Testis (tissue), 3 donors: ENCODE measurements around the gene APOF. TPM values are rescaled to one million over a fixed set of nuclear protein-coding genes. Genes with fewer than 3 reads are reported as not detected.
"Not testable (repeated sequence)": the region's sequence is repeated elsewhere in the genome, so short reads cannot be mapped to it uniquely, and the experiment has no call there.

Experiments
- DNase-seq: peaks from one replicate; pipeline ENCODE4 v3.0.0-alpha.2; 2019
- H3K27ac ChIP-seq, 2 donors: fragments of 200-600 bp; sonication (generic); one replicate each; pipeline ENCODE4 v1.5.1; 2019
- H3K27me3 ChIP-seq: fragments of 200-600 bp; sonication (generic); one replicate; pipeline ENCODE4 v1.5.1; 2019
- H3K36me3 ChIP-seq: fragments of 200-600 bp; sonication (generic); one replicate; pipeline ENCODE4 v1.5.1; 2017; ENCODE audit warnings: low read depth; ENCODE audit errors: missing control alignments
- H3K4me1 ChIP-seq: fragments of 200-600 bp; sonication (generic); one replicate; pipeline ENCODE4 v1.5.1; 2019
- H3K4me3 ChIP-seq, 2 donors: fragments of 200-600 bp; sonication (generic); one replicate each; pipeline ENCODE4 v1.5.1; 2017 to 2019
- H3K9me3 ChIP-seq: fragments of 200-600 bp; sonication (generic); one replicate; pipeline ENCODE4 v1.5.1; 2017
- CTCF ChIP-seq, 3 experiments: fragments of 450-650 bp in 2 of 3; fragments of 200-600 bp in 1 of 3; sonication (generic) in 1 of 3; IDR thresholded peaks; one replicate each; pipeline ENCODE4 v1.5.1; 2016 to 2019; ENCODE audit warnings: antibody characterized with exemption in 3 of 3, mild to moderate bottlenecking in 2 of 3, moderate library complexity in 1 of 3
- POLR2A ChIP-seq: fragments of 450-650 bp; IDR thresholded peaks from one replicate; pipeline ENCODE4 v1.6.1; 2017; ENCODE audit warnings: antibody characterized with exemption, mild to moderate bottlenecking, moderate library complexity
- WGBS, 2 donors: methylation state at CpG; one replicate each; pipeline ENCODE4 v1.1.5; 2018; 5-methylcytosine and 5-hydroxymethylcytosine counted together
- intact Hi-C: fragments of 100-400 bp; cut with DNase I; formaldehyde crosslinking; loops from one replicate; pipeline ENCODE4 v1.15.1; 2023; ENCODE audit warnings: low total_unique reads
- polyA plus RNA-seq: library from polyadenylated mRNA; stranded (reverse); fragments of 350-450 nt; fragmentation: Illumina TruSeq; extraction: RNeasy Lipid Tissue Mini Kit (QIAGEN cat#74804); gene quantifications from one replicate; pipeline ENCODE4 v1.2.3, GENCODE V29; 2014; ENCODE audit warnings: low read depth, low replicate concordance; ENCODE audit not compliant: insufficient read depth
- total RNA-seq, 2 donors: library from RNA; depleted of rRNA; stranded (reverse); fragments of >200 nt; gene quantifications; one replicate each; pipeline ENCODE4 v1.2.3, GENCODE V29; 2016

Gene APOF
- total and polyA plus RNA-seq, 3 donors from 2014 or later = not detected

GRCh38 chr12:56326533-56326932, 36.1 kb downstream of the APOF start:
- Histone ChIP-seq H3K9me3 (no peaks in the 10 kb centered on the region), H3K27ac (no peak overlapping the region), H3K4me1 (no peaks in the 10 kb centered on the region), H3K4me3 (no peak overlapping the region), H3K27me3 (no peaks in the 10 kb centered on the region), H3K36me3 (no peaks in the 10 kb centered on the region)
- no peak for DNase-seq
- 80 to 91% methylated on average over 5 to 6 of the region's 6 CpGs for WGBS, 2 donors
- intact Hi-C loops = no loop called here
- no peak for TF ChIP-seq POLR2A
- no peak for TF ChIP-seq CTCF (IDR thresholded peaks at IDR 0.05)

DNA sequence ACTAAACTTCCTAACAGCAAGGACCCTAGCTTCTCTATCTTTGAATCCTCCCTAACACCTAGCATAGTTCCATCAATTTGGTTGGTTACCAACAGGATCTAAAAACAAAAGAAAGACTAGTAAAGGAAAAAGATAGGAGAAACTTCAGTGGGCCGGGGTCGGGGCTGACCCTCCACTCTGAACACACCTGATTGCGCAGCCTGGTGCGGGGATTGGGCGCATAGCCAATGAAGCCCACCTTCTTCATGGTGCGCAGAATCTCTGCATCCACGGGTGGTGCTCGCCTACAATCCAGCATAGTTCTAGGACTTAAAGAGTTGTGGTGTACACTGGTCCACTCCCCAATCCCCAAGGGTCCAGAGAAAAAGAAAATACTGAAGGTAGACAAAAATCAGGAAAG, 36.5 kb downstream of the APOF start:
- Histone ChIP-seq H3K27ac (no peak overlapping the region), H3K36me3 (no peaks in the 10 kb centered on the region), H3K4me3 (no peak overlapping the region), H3K27me3 (no peaks in the 10 kb centered on the region), H3K4me1 (no peaks in the 10 kb centered on the region), H3K9me3 (no peaks in the 10 kb centered on the region)
- WGBS, 2 donors = 95 to 99% methylated on average over 8 of the region's 8 CpGs
- intact Hi-C loops = no loop called here
- no peak for DNase-seq
- TF ChIP-seq POLR2A = no peak
- TF ChIP-seq CTCF (IDR thresholded peaks at IDR 0.05) = no peak

- TF ChIP-seq CTCF (IDR thresholded peaks at IDR 0.05) = no peak
- TF ChIP-seq POLR2A = no peak
- H3K4me1 ChIP-seq = no peaks in the 10 kb centered on the region
- no peak for DNase-seq
- no peaks in the 10 kb centered on the region for H3K36me3 ChIP-seq
- no peak overlapping the region for H3K4me3 ChIP-seq
- intact Hi-C loops = no loop called here
- H3K27ac ChIP-seq = no peak overlapping the region
- H3K9me3 ChIP-seq = no peaks in the 10 kb centered on the region
- 89 to 91% methylated on average over 6 of the region's 6 CpGs for WGBS, 2 donors
- H3K27me3 ChIP-seq = no peaks in the 10 kb centered on the region
Measured at GRCh38 chr12:56324206-56324605, 38.5 kb downstream of the APOF start.

GRCh38 chr12:56321610-56322009, 41.0 kb downstream of the APOF start:
- DNase-seq, H3K27ac ChIP-seq, H3K36me3 ChIP-seq, H3K4me3 ChIP-seq, intact Hi-C loops, H3K9me3 ChIP-seq, H3K27me3 ChIP-seq, H3K4me1 ChIP-seq: not testable (repeated sequence)
- WGBS, 2 donors = 91 to 95% methylated on average over 8 of the region's 8 CpGs

GRCh38 chr12:56321027-56321426, 41.6 kb downstream of the APOF start:
- Histone ChIP-seq H3K27me3 (no peaks in the 10 kb centered on the region), H3K36me3 (no peaks in the 10 kb centered on the region), H3K4me3 (no peak overlapping the region), H3K9me3 (no peaks in the 10 kb centered on the region), H3K27ac (no peak overlapping the region), H3K4me1 (no peaks in the 10 kb centered on the region)
- WGBS, 2 donors = 94 to 98% methylated on average over 2 of the region's 2 CpGs
- intact Hi-C loops = no loop called here
- no peak for TF ChIP-seq CTCF (IDR thresholded peaks at IDR 0.05)
- no peak for TF ChIP-seq POLR2A
- DNase-seq = no peak
